ENCODE measurements around the gene FLT1.

- no peak for TF ChIP-seq POLR2AphosphoS5 (IDR thresholded peaks at IDR 0.05; ENCODE audit: low read depth, low read length)
- TF ChIP-seq KAT2B (IDR thresholded peaks at IDR 0.05; ENCODE audit: borderline replicate concordance, low read depth, low read length): no peak
- TF ChIP-seq ZNF280D (CRISPR knock-in tag; IDR thresholded peaks at IDR 0.05): no peak
- TF ChIP-seq CBX2 (IDR thresholded peaks at IDR 0.05; ENCODE audit: low read depth, low read length): no peak
- no peak for TF ChIP-seq CBX2 (CRISPR knock-in tag; IDR thresholded peaks at IDR 0.05; ENCODE audit: low read depth)
- no peak for TF ChIP-seq CTCF (CRISPR knock-in tag; IDR thresholded peaks at IDR 0.05)
Measured at GRCh38 chr13:28438598-28439334, 56.2 kb downstream of the FLT1 start.
